ENCODE measurements around the gene PGC.

- TF ChIP-seq CTCF (IDR thresholded peaks at IDR 0.05; ENCODE audit: low read depth, low read length, poor library complexity, severe bottlenecking) (no peak), EZH2phosphoT487 (IDR thresholded peaks at IDR 0.05; ENCODE audit: borderline replicate concordance, low read length) (no peak)
Observed at GRCh38 chr6:41781366-41781730, 34.2 kb upstream of the PGC start.
